ENCODE results near the gene PDSS1. TPM values are rescaled to one million over a fixed set of nuclear protein-coding genes. Genes with fewer than 3 reads are reported as not detected.
"Not testable (repeated sequence)": the region's sequence is repeated elsewhere in the genome, so short reads cannot be mapped to it uniquely, and the experiment has no call there.

Gene PDSS1, protein sequence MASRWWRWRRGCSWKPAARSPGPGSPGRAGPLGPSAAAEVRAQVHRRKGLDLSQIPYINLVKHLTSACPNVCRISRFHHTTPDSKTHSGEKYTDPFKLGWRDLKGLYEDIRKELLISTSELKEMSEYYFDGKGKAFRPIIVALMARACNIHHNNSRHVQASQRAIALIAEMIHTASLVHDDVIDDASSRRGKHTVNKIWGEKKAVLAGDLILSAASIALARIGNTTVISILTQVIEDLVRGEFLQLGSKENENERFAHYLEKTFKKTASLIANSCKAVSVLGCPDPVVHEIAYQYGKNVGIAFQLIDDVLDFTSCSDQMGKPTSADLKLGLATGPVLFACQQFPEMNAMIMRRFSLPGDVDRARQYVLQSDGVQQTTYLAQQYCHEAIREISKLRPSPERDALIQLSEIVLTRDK
- total RNA-seq (2014; rRNA removed; shearing (Covaris generic)) = 10.1 and 11.8 TPM in 2 replicates

DNA sequence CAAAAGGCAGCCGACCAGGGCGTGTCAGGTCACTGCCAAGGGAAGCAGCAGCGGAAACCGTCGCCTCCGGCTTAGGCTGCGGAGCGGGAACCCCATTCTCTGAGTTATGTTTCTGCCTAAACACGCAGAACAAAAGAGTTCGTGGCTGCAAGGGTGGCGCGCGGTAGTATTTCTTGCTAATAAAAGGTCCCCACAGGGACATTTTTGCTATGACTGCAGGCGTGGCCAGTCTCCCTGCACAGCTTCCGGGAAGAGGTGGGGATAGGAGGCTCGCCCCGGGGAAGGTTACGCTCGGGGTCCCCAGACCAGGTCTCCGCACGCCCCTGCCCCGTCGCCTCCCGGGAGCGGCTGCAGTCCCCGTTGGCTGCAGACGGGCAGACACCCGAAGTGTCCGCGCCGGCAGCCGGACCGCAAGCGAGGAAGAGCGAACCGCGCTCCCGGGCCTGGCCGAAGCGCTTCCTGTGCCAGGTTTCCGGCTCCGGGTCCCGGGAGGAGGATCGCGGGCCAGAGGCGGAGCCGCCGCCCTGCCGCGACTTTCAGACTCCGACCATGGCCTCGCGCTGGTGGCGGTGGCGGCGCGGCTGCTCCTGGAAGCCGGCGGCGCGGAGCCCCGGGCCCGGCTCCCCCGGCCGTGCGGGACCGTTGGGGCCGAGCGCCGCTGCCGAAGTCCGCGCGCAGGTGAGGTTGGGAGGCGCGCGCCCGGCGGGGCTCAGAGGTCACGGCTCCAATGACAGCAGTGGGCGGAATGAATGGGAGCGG, at the start of gene PDSS1:
Gene PDSS1 (plus strand): TSS at position 539 of the 759 bp plus-strand sequence. CDS start 11 bp downstream, at position 550.
- peak; percentile 16 for DNase-seq (ENCODE audit: low spot score)

DNA sequence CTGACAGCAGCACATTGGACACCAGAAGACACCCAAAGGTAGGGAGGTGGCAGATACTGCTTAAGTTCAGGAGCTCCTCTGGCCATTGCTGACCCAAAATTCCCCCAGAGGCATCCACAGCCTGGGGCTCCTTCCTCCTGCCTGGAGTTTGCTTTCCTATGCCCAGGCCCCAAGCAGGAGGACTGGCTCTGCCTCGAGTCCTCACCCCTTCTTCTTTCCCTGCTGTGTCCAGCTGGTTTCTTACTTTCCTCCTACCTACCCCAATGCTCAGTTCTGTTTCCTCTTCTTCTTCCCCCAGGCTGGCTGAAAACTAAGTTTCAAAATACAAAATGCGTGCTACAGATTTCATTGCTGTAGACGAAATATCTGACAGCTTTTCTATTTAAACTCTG, 49.3 kb upstream of the PDSS1 start:
- not testable (repeated sequence) for DNase-seq (ENCODE audit: low spot score)

DNA sequence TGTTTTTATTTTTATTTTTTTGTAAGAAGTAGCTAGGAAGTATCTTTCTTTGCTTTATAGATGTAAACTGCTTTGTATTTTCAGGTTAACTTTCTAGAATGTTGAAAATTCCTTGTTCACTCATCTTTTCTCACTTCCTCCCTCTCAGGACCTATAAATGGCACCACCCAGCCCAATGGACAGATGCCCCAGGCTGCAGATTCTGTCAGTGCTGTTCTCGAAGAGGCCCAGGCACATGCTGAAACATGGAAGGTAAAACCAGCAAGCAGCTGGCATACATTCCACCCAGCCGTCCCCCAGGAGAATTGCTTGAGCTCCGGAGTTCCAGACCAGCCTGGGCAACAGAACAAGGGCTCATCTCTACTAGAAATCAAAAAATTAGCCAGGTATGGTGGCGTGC, 47.1 kb upstream of the PDSS1 start:
- no peak for DNase-seq (ENCODE audit: low spot score)

DNA sequence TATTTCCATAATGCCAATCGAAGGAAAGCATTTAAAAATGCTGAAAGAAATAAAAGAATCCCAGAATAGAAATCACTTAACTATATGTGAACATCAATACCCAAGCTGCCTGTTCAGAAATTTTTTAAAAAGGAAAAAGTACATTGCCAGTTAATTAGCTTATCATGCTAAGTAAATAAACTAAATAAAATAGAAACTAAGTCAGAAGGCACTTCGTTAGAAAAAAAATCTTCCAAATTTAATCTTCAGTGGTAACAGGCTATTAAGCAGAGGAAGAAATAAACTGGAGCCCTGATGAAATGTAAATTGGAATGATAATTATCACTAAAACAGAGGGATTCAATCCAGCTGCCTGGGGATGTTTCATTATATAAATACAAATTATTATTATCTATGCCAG, 46.0 kb upstream of the PDSS1 start:
- not testable (repeated sequence) for DNase-seq (ENCODE audit: low spot score)

DNA sequence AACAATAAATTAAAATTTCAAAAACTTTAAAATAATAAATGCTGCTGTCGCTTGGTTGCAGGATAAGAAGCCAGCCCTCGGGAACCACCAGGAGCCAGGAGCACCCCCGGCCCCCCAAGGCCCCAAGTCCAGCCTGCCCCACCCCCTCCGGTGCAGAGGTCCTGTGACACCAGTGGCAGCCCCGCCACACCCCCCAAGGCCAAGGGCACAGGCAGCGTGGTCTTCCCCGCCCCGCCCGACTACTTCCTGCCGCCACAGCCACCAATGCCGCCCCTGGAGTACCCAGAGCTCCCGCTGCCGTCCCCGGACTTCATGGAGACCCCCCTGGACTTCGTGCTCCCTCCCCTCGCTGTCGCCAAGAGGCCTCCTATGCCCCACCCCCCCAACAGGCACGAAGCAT, 44.5 kb upstream of the PDSS1 start:
- no peak for DNase-seq (ENCODE audit: low spot score)

DNA sequence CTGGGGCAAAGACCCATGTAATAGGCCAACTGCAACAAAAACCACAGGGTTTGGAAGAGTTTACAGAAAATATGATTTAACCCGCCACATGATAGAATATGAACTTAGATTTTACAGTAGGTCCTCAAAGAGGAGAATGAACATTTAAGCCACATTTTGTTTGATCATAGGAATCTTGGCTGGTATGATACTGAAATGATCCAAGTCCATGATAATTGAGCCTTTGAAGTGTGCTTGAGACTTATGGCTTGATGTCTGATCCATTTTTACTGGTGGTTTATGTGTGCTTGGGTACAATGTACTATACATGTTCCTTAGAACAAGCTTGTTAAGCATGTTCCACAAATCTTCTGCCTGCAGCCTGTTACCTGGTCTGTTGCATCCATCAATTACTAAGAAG, 41.8 kb upstream of the PDSS1 start:
- no peak for DNase-seq (ENCODE audit: low spot score)

DNA sequence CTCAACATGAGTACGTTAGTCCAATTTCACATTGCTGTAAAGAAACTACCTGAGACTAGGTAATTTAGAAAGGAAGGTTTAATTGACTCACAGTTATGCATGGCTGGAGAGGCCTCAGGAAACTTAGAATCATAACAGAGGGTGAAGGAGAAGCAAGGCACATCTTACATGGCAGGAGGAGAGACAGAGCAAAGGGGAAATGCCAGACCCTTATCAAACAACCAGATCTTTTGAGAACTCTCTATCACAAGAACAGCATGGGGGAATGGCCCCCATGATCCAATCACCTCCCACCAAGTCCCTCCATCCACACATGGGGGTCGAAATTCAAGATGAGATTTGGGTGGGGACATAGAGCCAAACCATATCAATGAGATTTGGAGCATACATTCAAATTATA, 34.6 kb upstream of the PDSS1 start:
- DNase-seq (ENCODE audit: low spot score) = no peak

DNA sequence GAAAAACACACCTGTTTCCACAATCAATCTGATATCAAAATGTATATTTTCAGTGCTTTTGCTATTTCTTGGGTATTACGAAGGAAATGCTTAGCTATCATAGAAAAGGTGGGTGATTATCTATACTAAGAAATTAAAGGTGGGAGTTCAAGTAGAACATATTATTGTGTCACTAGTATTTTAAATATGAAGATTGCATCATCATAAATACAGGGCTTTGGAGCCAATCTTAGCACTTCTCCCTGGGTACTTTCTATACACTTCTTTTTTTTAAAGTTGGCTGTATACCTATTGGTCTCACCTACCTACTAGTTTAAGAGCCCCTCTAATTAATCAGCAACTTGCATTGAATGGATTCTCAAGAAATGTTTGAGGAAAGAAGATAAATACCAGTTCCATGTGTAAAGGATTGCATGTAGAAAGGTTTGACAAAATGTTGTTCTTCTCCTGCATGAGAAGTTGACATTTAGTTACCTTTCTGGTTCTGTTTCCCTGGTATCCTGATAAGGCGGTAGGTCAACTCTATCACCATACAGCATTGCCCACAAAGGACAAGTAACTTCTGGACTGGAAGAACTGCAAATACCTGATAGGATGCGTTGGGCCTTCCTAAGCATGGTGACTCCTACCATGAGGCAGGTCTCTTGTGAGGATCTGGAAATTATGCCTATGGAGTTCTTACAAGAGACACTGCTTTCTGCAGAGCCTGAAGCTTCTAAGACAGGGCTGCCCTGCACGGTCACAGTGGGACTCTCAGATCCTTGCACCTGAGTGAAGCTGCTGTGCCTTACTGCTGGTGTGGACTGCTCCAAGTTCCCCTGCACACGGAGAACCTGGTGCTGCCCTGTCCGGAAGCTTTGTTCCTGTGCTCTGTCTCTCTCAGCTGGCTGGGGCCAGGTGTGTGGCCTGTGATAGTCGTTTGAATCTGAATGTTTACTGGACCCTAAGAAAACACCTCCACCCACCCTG, 32.1 kb upstream of the PDSS1 start:
- DNase-seq (ENCODE audit: low spot score) = no peak

DNA sequence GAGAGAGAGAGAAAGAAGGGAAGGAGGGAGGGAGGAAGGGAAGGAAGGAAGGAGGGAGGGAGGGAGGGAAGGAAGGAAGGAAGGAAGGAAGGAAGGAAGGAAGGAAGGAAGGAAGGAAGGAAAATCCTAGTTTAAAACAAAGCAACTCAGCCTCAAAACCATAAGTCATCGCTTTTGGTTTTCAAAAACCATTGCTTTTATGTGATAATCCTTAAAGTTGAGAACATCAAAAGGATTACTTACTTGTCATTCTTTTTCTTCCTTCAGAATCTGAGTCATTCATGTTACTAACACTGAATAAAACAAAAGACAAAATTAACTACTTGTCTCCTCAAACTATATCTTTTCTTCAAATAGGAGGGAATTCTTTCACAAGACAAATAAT, 21.6 kb upstream of the PDSS1 start:
- no peak for DNase-seq (ENCODE audit: low spot score)

DNA sequence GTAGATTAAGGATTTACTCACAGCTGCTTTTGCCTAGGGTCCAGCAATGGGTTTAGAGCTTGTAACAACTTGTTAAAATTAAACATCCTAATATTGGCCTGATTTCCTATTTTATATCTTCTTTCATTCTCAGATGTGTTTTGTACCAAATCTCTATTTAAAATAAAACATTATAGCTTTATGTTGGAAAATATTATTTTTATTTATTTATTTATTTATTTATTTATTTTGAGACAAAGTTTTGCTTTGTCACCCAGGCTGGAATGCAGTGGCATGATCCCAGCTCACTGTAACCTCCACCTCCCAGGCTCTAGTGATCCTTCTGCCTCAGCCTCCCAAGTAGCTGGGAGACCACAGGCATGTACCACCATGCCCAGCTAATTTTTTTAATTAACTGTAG, 17.9 kb upstream of the PDSS1 start:
- no peak for DNase-seq (ENCODE audit: low spot score)

DNA sequence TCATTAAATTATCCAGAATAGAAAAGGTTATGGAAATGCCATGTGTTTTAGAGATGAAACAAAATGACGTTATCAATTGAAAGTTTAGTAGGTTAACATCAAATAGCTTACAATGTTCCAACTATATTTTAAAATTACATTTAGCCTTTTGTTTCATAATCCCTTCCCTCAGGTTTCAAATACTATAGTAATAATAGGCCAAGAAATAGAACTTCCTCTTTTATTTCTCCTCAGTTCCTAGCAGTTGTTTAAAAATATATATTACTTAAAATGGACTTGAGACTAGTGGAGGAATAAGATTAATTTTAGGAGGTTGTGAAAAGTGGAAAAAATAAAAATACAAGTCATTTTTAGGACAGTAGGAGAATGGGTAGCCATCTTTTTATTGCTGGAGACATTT, 16.4 kb upstream of the PDSS1 start:
- DNase-seq (ENCODE audit: low spot score) = no peak

DNA sequence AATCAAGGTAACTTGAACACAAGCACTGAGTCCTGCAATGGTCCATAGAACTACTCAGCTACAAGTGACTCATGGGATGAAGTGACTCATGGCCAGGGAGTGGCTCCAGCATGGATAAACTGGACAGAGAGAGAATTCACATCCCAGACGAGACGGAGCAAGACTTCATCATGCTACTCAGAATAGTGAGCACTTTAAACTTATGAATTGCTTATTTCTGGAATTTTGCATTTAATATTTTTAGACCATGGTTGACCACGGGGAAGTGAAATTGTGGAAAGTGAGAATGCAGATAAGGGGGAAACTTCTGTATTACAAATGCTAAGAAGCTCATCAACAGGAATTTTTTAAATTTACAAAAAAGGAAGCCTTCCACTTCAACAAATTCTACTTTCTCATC, 15.5 kb upstream of the PDSS1 start:
- DNase-seq (ENCODE audit: low spot score) = peak; percentile 18

DNA sequence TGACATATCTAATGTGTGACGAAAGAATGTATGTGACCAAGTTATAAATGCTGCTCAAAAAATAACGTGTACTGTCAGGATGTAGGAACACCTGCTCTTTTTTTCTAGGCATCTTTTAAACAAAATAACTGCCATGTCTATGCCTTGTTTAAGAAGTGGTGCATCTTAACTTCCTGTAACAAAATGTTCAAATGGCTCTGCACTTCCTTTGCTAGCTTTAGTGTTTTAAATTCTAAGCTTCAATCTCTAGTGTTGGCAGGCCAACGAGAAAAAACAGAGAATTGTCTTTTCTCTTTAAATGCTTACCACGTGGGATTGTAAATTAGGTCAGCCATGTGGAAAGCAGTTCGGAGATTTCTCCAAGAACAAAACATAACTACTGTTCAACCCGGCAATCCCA, 14.6 kb upstream of the PDSS1 start:
- DNase-seq (ENCODE audit: low spot score) = no peak

DNA sequence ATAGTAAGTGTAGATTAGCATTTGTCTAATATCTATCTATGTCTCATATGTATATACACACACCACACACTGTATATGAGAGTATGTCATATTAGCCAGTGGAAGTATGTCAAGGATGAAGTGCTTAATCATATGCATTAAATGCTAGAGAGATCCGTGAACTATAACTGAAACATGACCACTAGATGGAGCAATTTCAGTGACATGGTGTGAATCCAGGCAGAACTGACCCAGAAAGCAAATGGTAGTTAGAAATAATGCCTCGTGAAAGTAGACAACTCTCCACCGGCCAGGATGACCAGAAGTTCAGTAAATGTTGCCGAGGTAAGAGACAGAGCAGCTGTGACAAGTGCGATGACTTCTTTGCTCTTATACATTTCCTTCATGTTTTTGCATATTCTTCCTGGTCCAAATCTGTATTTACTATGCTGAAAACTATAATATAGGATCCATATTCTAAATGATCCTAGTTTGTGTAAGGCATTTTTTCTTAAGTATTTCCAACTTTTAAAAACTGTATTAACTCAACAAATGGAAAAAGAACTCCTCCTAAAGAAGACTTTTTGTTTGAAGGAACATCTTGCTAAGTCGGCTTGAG, 12.7 kb upstream of the PDSS1 start:
- peak; percentile 7 for DNase-seq (ENCODE audit: low spot score)

DNA sequence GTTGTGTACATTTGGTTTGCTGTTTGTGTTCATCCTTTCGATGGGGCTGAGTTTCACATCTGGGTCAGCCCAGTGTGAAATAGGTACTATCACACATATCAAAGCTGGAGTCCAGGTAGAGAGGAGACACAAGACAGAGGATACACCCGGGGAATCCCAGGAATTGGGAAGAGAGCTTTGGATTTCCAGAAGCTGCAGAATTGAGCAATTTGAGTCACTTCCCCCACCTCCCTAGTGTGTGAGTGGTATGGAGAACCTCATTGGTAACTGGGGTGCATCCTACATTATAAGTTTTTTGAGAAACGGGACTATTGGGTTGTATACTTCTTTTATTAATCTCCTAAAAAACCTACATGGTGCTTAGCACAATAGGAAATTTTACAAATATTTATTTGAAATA, 12.1 kb upstream of the PDSS1 start:
- DNase-seq (ENCODE audit: low spot score) = no peak

DNA sequence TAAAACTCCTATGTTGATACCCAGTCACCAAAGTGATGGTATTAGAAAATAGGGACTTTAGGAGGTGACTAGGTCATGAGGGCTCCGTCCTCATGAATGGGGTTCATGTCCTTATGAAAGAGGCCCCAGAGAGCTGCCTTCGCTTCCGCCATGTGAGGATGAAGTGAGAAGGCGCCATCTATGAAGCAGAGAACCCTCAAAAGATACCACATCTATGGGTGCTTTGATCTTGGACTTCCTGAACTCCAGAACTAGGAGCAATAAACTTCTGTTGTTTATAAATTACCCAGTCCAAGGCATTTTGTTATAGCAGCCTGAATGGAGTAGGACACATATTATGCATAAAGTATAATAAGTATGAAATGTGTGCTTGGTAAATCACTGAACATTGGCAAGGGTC, 8.1 kb upstream of the PDSS1 start:
- no peak for DNase-seq (ENCODE audit: low spot score)

DNA sequence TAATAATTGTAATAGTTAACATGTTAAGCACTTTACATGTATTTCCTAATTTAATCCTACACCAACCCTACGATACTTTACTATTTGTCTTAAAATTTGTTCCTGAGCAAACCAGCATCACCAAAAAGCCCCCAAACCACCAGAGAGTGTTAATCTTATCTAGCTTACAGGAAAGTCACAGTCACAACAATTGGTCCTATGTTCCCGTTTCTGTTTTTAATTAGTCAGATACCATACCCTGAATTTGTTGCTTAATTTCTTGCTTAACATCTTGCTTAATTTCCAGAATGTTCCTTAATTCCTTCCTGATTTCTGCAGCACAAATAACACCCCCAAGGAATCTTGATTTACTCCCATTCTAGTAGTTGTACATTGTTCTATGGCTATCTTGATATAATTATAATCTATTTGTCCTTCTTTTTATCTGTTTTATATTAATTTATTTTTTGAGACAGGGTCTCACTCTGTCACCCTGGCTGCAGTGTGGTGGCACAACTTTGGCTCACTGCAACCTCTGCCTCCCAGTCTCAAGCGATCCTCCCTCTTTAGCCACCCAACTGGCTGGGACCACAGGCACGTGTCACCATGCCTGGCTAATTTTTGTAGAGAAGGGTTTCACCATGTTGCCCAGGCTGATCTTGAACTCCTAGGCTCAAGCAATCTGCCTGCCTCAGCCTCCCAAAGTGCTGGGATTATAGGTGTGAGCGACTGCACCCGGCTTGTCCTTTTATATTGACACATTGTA, 6.6 kb upstream of the PDSS1 start:
- no peak for DNase-seq (ENCODE audit: low spot score)

DNA sequence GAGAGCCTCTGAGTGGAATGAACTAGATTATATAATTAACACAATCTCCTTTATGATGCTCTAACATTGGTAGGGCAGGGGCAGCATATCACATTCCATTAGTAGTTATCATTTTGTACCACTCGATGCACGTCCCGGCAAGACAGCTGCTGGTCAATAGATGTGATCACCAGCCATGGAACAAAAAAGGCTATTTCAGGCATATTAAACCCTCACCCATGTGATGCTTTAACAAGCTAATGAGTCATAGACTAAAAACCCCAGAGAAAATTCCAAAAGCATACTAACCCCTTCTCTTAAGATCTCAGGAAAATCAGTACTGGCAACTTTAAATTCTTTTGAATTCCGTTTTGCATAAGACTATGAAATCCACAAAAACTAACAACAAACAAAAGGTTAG, 3.0 kb upstream of the PDSS1 start:
- DNase-seq (ENCODE audit: low spot score) = not testable (repeated sequence)

DNA sequence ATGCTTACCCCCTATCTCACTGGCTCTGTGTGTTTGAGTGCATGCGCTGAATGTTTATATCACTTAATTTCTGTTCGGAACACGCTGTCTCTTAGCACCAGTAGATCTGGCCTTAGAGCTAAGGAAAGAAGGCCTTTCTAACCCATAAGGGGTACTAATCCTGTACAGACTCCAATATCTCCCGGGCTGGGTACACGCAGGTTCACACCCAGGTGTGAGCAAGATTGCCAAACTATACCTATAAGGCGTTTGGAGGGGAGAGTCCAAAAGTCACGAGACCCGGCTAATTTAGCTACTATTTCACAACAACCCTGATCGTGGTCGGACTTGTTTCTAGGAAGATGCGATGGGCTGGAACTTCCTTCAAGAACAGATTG, 727 bp upstream of the PDSS1 start:
- DNase-seq (ENCODE audit: low spot score) = no peak

DNA sequence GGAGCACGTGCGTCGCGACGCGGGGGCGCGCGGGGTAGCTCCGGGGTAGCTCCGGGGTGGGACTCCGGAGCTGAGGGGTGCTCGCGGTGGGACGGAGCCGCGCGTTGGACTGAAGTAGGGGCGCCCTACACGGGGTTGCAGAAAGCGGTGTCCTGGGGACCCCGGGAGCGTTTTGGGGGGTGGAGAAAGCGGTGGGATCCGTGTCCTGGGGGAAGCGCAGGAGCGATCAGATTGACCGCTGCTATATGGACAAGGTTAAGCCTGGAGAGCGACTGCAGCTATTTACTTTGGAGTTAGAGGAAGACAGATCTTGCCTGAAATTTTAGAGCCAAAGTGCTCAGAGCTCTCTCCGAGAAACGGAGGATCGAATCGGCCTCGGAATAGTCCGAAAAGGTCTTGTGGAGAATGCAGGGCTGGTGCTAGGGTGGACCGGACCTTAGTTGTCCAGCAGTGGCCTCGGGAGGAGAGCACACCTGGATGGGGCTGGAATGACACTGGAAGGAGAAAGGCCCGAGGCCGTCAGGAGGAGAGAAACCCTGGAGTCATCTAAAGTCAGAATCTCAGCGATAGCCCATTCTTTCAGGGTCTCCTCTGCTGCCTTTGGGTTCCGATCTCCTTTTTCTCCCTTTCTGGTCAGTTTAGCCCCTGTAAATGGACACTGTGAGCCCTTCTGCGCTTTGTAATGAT, 564 bp downstream of the PDSS1 start:
- DNase-seq (ENCODE audit: low spot score) = no peak

Measured in H4 (cell line).